ENCODE data around the gene SULF2. TPM values are rescaled to one million over a fixed set of nuclear protein-coding genes. Genes with fewer than 3 reads are reported as not detected.
A peak's percentile ranks its signal among the peaks of the same experiment; 100 is the strongest.
"Not testable (repeated sequence)": the region's sequence is repeated elsewhere in the genome, so short reads cannot be mapped to it uniquely, and the experiment has no call there.

SULF2 gene
- total RNA-seq, 3 donors from 2014 or later = 36.3 to 62.5 (median 58.0) TPM

DNA sequence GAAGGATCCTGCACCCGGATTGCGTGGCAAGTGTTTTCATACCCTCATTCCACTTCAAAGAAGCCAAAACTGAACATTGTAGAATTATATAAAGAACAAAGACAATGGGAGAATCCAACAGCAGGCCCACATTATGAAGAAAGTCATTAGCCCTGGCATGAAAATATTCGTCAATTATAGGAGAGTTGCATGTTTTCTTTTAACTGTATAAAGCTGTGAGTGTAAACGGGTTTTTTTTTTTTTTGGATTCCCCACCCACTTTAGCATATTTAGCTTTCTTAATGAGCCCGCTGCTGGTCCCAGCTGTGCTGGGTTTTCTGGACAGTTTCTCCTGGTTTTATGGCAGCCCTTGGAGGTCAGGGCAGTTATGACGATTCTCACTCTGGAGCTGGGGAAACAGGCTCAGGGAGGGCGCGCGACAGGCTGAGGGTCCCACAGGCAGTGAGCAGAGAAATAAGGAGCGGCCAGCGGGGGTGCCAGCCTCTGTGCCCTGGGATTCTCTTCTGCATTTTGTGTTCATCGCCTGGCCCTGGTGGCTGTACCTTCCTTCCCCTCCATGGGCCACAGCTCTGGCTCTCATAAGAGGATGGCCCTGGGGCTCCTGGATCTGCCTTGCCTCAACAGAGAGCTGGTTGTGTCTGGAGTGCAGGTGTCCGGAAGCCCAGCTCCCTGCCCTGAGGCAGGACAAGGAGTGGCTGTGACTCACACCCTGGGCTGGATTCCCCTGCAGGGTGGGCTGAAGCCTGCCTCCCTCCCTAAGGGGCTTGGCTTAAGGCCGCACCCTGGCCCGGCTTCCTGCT is 24.1 kb upstream of the SULF2 start:
- DNase-seq (ENCODE audit: low spot score in 2 of 2) = peak in 1 of 2 donors; percentile 59
- H3K36me3 ChIP-seq = no peaks in the 10 kb centered on the region
- no peak overlapping the region for H3K27ac ChIP-seq
- peaks cover 4 to 9% of the 10 kb centered on the region in 2 donors for H3K9me3 ChIP-seq
- no peak overlapping the region for H3K4me3 ChIP-seq
- intact Hi-C loops (cut with DNase I; ENCODE audit: low total_unique reads) = no loop called here
- TF ChIP-seq, protein P1, sequence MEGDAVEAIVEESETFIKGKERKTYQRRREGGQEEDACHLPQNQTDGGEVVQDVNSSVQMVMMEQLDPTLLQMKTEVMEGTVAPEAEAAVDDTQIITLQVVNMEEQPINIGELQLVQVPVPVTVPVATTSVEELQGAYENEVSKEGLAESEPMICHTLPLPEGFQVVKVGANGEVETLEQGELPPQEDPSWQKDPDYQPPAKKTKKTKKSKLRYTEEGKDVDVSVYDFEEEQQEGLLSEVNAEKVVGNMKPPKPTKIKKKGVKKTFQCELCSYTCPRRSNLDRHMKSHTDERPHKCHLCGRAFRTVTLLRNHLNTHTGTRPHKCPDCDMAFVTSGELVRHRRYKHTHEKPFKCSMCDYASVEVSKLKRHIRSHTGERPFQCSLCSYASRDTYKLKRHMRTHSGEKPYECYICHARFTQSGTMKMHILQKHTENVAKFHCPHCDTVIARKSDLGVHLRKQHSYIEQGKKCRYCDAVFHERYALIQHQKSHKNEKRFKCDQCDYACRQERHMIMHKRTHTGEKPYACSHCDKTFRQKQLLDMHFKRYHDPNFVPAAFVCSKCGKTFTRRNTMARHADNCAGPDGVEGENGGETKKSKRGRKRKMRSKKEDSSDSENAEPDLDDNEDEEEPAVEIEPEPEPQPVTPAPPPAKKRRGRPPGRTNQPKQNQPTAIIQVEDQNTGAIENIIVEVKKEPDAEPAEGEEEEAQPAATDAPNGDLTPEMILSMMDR (IDR thresholded peaks at IDR 0.05) = no peak
- TF ChIP-seq POLR2AphosphoS5 (IDR thresholded peaks at IDR 0.05) (no peak), POLR2A (IDR thresholded peaks at IDR 0.05) (no peak)
- peaks cover 0 to 12% of the 10 kb centered on the region in 2 donors for H3K27me3 ChIP-seq
- H3K4me1 ChIP-seq = no peaks in the 10 kb centered on the region

DNA sequence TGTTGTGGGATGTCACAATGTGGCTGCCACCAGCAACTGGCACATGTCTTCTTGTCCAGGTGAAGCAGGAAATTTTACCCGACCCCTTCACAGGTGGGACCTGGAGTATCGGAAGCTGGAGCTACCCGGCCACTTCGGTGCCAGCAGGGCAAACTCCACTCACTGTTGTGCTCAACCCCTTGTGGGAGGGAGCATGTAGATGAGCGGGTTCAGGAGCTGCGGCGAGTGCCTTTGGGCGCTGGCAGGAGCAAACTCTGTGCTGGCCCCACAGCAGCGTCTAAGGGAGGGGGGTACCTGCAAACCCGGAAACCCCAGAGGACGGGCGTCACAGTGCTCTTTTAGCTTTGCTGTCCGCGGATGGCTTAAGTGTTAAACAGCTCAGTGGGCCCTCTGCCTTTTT is 20.7 kb upstream of the SULF2 start:
- Histone ChIP-seq H3K4me1 (no peaks in the 10 kb centered on the region), H3K27ac (no peak overlapping the region), H3K27me3 (peaks cover 0 to 6% of the 10 kb centered on the region in 2 donors), H3K9me3 (no peaks in the 10 kb centered on the region), H3K36me3 (no peaks in the 10 kb centered on the region), H3K4me3 (no peak overlapping the region)
- intact Hi-C loops (cut with DNase I; ENCODE audit: low total_unique reads) = no loop called here
- TF ChIP-seq POLR2A (IDR thresholded peaks at IDR 0.05) (no peak), POLR2AphosphoS5 (IDR thresholded peaks at IDR 0.05) (no peak)
- TF ChIP-seq, protein P1 (IDR thresholded peaks at IDR 0.05) = no peak
- DNase-seq (ENCODE audit: low spot score in 2 of 2) = no peak

DNA sequence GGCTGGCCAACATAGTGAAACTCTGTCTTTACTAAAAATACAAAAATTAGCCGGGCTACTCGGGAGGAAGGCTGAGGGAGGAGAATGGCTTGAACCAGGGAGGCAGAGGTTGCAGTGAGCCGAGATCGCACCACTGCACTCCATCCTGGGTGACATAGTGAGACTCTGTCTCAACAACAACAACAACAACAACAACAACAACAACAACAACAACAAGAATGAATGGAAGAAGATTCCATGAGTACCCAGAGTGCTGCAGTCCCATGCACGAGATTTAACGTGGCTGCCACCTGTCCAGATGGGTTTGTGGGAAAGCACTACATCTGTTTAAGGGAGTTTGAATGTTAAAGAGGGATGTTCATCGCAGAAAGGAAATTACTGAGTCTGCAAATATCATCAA is 19.7 kb upstream of the SULF2 start:
- intact Hi-C loops (cut with DNase I; ENCODE audit: low total_unique reads); DNase-seq (ENCODE audit: low spot score in 2 of 2); H3K36me3 ChIP-seq; H3K4me1 ChIP-seq; H3K4me3 ChIP-seq; H3K9me3 ChIP-seq; H3K27me3 ChIP-seq; H3K27ac ChIP-seq: not testable (repeated sequence)

DNA sequence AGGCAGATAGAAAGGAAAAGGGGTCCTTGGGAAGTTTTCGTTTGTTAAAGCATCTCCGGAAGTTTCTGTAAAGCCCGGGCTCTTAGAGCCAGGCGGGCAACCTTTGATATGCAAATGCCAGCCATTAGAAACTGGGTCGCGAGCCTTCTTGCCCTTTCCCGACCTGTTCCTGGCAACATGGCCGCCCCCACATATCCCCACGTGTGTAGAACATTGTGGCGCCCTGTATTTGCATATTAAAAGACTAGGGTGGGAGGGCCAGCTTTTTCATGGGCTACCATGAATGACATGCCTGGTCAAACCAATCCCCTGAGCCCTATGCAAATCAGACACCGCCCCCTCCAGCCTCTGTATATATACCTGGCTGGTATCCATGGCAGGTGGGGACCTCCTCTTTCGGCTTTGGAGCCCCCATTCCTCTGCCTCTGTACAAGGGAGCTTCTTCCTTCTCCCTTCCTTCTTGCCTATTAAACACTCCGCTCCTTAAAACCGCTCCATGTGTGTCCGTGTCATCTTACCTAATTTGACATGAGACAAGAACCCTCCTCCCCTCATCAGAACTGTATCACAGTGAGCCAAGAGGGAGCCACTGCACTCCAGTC is 19.0 kb upstream of the SULF2 start:
- H3K9me3 ChIP-seq; H3K36me3 ChIP-seq; H3K27me3 ChIP-seq; intact Hi-C loops (cut with DNase I; ENCODE audit: low total_unique reads); H3K4me1 ChIP-seq; H3K4me3 ChIP-seq; DNase-seq (ENCODE audit: low spot score in 2 of 2); H3K27ac ChIP-seq: not testable (repeated sequence)

DNA sequence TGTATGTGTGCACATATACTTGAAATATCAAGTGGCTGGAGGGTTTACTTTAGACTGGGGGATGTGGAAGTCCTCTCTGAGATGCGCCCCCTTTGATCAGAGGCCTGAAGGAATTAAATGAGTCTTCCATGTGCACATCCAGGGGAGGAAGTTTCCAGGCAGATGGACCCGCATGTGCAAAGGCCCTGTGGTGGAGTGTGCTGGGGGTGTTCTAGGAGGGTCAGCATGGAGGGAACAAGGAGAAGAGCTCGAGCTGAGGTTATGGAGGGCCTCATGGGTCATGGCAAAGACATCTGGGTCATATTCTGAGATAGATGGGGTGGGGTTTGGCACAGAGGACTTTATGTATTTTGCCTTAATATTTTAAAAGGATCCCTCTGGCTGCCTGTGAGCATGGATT is 17.7 kb upstream of the SULF2 start:
- no peak overlapping the region for H3K27ac ChIP-seq
- no peaks in the 10 kb centered on the region for H3K4me1 ChIP-seq
- no peak for DNase-seq (ENCODE audit: low spot score in 2 of 2)
- H3K4me3 ChIP-seq = no peak overlapping the region
- TF ChIP-seq POLR2AphosphoS5 (IDR thresholded peaks at IDR 0.05) (no peak), POLR2A (IDR thresholded peaks at IDR 0.05) (no peak)
- TF ChIP-seq, protein P1 (IDR thresholded peaks at IDR 0.05) = no peak
- no peaks in the 10 kb centered on the region for H3K9me3 ChIP-seq
- intact Hi-C loops (cut with DNase I; ENCODE audit: low total_unique reads) = no loop called here
- H3K36me3 ChIP-seq = no peaks in the 10 kb centered on the region
- H3K27me3 ChIP-seq = peaks cover 0 to 3% of the 10 kb centered on the region in 2 donors

DNA sequence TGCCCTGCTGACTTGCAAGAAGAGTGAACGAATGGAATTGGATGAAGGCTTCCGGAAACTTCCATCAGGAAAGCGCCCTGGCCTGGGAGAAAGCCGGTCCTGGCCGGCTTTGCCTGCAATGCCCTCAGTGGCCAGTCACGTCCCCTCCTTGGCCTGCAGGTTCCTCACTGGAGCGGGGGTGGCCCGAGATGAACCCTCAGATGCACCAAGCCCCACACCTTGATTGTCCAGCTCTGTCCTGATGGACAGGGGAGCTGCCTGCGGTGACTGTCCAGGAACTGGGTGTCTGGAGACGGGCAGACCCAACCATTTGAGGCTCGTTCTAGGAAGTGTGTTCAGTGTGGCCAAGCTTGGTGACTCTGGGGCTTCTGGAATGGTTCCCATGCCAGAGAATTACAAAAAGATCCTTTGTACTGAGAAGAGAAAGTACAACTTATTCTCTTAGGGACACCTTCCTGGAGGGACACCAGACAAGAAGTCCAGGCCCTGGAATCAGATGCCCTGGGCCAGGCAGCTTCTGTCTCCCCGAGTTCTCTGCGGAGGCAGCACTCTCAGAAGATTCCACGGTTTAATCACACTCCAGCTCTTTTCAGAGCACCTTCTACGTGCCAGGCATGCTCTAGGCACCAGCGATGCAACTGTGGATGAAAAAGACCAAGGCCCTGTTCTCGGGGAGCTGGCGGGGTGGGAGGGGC is 17.1 kb upstream of the SULF2 start:
- TF ChIP-seq, protein P1 (IDR thresholded peaks at IDR 0.05) = no peak
- TF ChIP-seq POLR2A (IDR thresholded peaks at IDR 0.05) (no peak), POLR2AphosphoS5 (IDR thresholded peaks at IDR 0.05) (no peak)
- Histone ChIP-seq H3K27me3 (peaks cover 0 to 3% of the 10 kb centered on the region in 2 donors), H3K9me3 (no peaks in the 10 kb centered on the region), H3K4me1 (no peaks in the 10 kb centered on the region), H3K36me3 (no peaks in the 10 kb centered on the region), H3K27ac (no peak overlapping the region), H3K4me3 (no peak overlapping the region)
- intact Hi-C loops (cut with DNase I; ENCODE audit: low total_unique reads) = no loop called here
- no peak for DNase-seq (ENCODE audit: low spot score in 2 of 2)
